NCI-H510A treated with DMSO at 0.1 percent for 48 hours (cell line): ENCODE measurements around the gene REXO1.
A peak's percentile ranks its signal among the peaks of the same experiment; 100 is the strongest.
"Not testable (repeated sequence)": the region's sequence is repeated elsewhere in the genome, so short reads cannot be mapped to it uniquely, and the experiment has no call there.

Experiments
- DNase-seq: peaks from one replicate; lab custom pipeline; 2025; lab: John Stamatoyannopoulos, UW

REXO1 gene

GRCh38 chr19:1848399-1849131 lies at the start of gene REXO1:
REXO1 (minus strand) TSS chr19:1848483; CDS start chr19:1848358, 125 bp downstream.
- peak; percentile 79 for DNase-seq

- DNase-seq, result no peak
Observed at GRCh38 chr19:1896508-1896907, 48.2 kb upstream of the REXO1 start.

GRCh38 chr19:1893791-1894190 lies 45.5 kb upstream of the REXO1 start:
- DNase-seq, result no peak

- no peak for DNase-seq
Observed at GRCh38 chr19:1889907-1890306, 41.6 kb upstream of the REXO1 start.

GRCh38 chr19:1888385-1888784 lies 40.1 kb upstream of the REXO1 start:
- no peak for DNase-seq

GRCh38 chr19:1886360-1886759 lies 38.1 kb upstream of the REXO1 start:
- not testable (repeated sequence) for DNase-seq

GRCh38 chr19:1885398-1886119 lies 37.3 kb upstream of the REXO1 start, which contains the start of gene ABHD17A:
ABHD17A (minus strand) TSS chr19:1885496; CDS start chr19:1881566, 3,930 bp downstream.
- DNase-seq, result peak; percentile 62

- DNase-seq, result no peak
Observed at GRCh38 chr19:1884719-1885334, 36.5 kb upstream of the REXO1 start.

GRCh38 chr19:1884291-1884718 lies 36.0 kb upstream of the REXO1 start:
- DNase-seq, result no peak

- no peak for DNase-seq
Observed at GRCh38 chr19:1883784-1884183, 35.5 kb upstream of the REXO1 start.

- DNase-seq, result no peak
Observed at GRCh38 chr19:1882786-1883692, 34.8 kb upstream of the REXO1 start.

- DNase-seq, result no peak
Observed at GRCh38 chr19:1882089-1882785, 34.0 kb upstream of the REXO1 start.

- DNase-seq, result not testable (repeated sequence)
Observed at GRCh38 chr19:1881393-1882088, 33.3 kb upstream of the REXO1 start.

GRCh38 chr19:1880611-1881392 lies 32.5 kb upstream of the REXO1 start:
- DNase-seq, result no peak

- DNase-seq, result not testable (repeated sequence)
Observed at GRCh38 chr19:1879982-1880381, 31.7 kb upstream of the REXO1 start.

- not testable (repeated sequence) for DNase-seq
Observed at GRCh38 chr19:1878583-1878982, 30.3 kb upstream of the REXO1 start.

- DNase-seq, result not testable (repeated sequence)
Observed at GRCh38 chr19:1877280-1877660, 29.0 kb upstream of the REXO1 start.

- not testable (repeated sequence) for DNase-seq
Observed at GRCh38 chr19:1876496-1877279, 28.4 kb upstream of the REXO1 start.
